Diencephalon (tissue), 1 donor: ENCODE results near the gene KRT1. TPM values are rescaled to one million over a fixed set of nuclear protein-coding genes. Genes with fewer than 3 reads are reported as not detected.

Source experiments
- total RNA-seq: library from RNA; depleted of rRNA; stranded (reverse); fragments of >200 nt; gene quantifications from one replicate; pipeline ENCODE4 v1.2.3, GENCODE V29; 2014

The KRT1 gene
- 0.46 TPM for total RNA-seq

DNA sequence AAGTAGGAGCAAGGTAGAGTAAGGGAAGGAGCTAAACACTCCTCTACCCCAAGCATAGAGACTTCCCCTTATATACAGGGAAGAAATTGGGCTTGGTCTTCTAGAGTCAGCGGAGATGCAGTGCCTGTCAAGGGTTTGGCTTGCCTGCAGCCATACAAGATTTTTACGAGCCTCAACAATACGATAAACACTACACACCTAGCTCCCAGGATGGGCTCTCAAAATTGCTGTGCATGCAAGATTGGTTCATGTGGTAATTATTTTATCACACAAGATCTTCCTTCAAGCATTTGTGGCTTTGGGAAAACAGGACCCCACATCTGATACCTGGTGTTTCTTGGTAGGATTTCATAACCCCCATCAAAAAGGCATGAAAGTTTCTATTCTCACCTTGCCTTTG, at the start of gene KRT1:
TSS of gene KRT1 (minus strand) at position 45 of the 400 bp plus-strand sequence. CDS start 59 bp downstream, outside the sequence.

GRCh38 chr12:52703424-52703823, 23.2 kb upstream of the KRT1 start, which contains the start of gene KRT77:
Gene KRT77, minus strand, starts transcription at chr12:52703524. Its CDS starts 90 bp downstream, at chr12:52703434.

GRCh38 chr12:52651726-52652261, 28.4 kb downstream of the KRT1 start, which contains the start of gene KRT2:
Gene KRT2, minus strand, starts transcription at chr12:52652211. Its CDS starts 69 bp downstream, at chr12:52652142.

Other genes starting within 250 kb of the KRT1 start
- gene KRT75, start 246.0 kb downstream of the KRT1 start, total RNA-seq = not detected
- not detected for gene KRT6B, start 228.3 kb downstream of the KRT1 start, total RNA-seq
- not detected for gene KRT6C, start 206.6 kb downstream of the KRT1 start, total RNA-seq
- not detected for gene KRT6A, start 187.2 kb downstream of the KRT1 start, total RNA-seq
- 0.46 TPM for gene KRT5, start 160.0 kb downstream of the KRT1 start, total RNA-seq
- gene KRT71, start 127.3 kb downstream of the KRT1 start, total RNA-seq = not detected
- not detected for gene KRT74, start 106.6 kb downstream of the KRT1 start, total RNA-seq
- gene KRT72, start 78.9 kb downstream of the KRT1 start, total RNA-seq = 0.23 TPM
- gene KRT73, start 61.8 kb downstream of the KRT1 start, total RNA-seq = not detected
- gene KRT2, start 28.2 kb downstream of the KRT1 start, total RNA-seq = not detected
- not detected for gene KRT77, start 23.1 kb upstream of the KRT1 start, total RNA-seq
- gene KRT76, start 96.9 kb upstream of the KRT1 start, total RNA-seq = not detected
- 0.23 TPM for gene KRT3, start 115.7 kb upstream of the KRT1 start, total RNA-seq
- not detected for gene KRT4, start 133.7 kb upstream of the KRT1 start, total RNA-seq
- gene KRT79, start 153.9 kb upstream of the KRT1 start, total RNA-seq = not detected
- not detected for gene KRT78, start 168.6 kb upstream of the KRT1 start, total RNA-seq
- gene KRT8, start 224.7 kb upstream of the KRT1 start, total RNA-seq = 0.92 TPM